GM19023 (cell line): Measurements from ENCODE around the gene OR6C74.

Experiments used
- ATAC-seq: cut with Tn5 transposase; IDR thresholded peaks from one replicate; pipeline ENCODE4 v1.9.1; 2021; ENCODE audit warnings: mild to moderate bottlenecking, moderate library complexity; ENCODE audit not compliant: unreplicated experiment

OR6C74 gene

DNA sequence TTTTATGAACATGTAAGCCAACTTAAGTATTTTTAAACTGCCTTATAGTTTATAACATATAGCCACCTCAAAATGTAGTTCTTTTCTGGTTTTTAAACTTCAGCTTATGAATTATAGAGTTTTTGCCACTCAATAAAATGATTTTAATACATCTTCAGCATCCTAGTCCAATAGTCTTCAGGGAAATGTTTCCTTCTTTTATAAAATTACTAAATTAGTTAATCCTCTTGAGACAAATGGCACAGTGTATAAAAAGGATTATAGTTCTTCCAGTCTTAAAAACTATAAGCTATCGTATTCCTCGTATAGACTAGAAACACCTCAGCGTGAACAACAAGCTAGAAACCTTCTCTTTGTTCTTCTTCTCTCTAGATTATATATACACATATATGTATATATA lies at the start of gene OR6C74:
Gene OR6C74 (plus strand): TSS at position 301 of the 400 bp plus-strand sequence. CDS start 2,679 bp downstream, outside the sequence.
- ATAC-seq = no peak

GRCh38 chr12:55220725-55221124 lies 23.7 kb upstream of the OR6C74 start, which contains the start of gene OR10A7:
Gene OR10A7, plus strand, starts transcription at chr12:55221025. Its CDS starts 0 bp downstream, at chr12:55221025.
- ATAC-seq = no peak

GRCh38 chr12:55226523-55226922 lies 17.9 kb upstream of the OR6C74 start:
- ATAC-seq = no peak

DNA sequence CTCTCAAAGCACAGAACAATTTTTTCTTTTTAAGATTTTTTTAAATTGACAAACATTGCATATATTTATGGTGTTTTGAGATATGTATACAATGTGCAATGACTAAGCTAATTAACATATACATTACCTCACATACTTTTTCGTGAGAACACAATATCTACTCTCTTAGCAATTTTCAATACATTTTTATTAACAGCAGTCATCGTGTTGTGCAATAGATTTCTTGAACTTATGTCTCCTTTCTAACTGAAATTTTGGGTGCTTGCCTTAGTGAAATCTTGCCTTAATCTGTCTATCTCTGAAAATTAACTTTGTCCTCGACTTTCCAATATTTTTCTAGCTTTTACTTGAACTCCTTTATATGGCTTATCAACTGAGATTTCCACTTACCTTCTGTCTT lies 16.8 kb upstream of the OR6C74 start:
- no peak for ATAC-seq

- no peak for ATAC-seq
These were observed 1.8 kb downstream of the OR6C74 start for GRCh38 chr12:55246159-55246558.

DNA sequence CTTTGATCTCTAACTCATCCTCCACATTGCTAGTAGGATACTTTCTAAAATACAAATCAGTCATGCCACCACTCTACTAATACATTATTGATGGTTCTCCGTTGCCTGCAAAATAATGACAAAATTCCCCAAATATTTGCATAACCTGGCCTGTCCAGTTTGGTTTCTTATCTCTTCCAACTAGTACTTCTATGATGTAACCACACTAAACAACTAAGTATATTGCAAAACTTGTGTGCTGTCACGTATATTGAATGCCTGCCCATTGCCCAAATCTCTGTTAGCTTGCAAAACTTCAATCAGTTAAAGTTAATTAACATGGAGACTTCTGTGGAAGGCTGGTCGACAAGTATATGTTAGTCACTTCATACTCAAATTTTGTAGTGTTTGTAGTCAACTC lies 6.5 kb downstream of the OR6C74 start:
- ATAC-seq = no peak

GRCh38 chr12:55253281-55253680 lies 8.9 kb downstream of the OR6C74 start:
- ATAC-seq = no peak

DNA sequence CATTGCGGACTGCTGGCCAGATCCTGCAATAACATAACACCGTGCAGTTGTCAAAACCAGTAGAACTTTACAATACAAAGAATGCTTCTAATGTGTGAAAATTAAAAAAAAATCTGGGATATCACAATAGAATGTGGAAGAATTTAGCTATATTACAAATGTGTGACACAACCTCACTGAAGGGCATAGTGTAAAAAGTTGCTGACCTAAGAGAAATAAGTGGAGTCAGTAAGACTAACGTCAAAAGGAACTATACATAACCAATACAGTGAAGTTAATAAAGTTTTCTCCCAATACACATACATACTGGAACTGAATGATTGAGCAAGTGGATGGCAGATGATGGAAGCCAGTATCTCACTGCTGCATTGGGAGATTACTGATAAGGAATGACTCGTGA lies 12.4 kb downstream of the OR6C74 start:
- no peak for ATAC-seq

DNA sequence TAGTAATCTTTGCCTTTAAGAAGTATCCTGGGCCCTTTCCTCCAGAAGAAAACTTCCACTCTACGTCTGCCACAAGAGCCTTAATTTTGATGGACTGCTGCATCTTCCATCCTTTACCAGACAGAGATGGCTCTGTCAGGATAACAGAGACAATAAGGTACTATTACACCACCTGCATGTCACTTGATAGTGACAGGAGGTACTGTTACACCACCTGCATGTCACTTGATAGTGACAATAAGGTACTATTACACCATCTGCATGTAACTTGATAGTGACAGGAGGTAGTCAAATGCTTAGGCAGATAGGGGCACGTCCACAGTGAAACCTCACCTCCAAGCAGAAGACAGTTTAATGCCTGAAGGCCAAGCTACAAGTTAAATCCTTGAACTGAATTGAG lies 13.9 kb downstream of the OR6C74 start:
- no peak for ATAC-seq

DNA sequence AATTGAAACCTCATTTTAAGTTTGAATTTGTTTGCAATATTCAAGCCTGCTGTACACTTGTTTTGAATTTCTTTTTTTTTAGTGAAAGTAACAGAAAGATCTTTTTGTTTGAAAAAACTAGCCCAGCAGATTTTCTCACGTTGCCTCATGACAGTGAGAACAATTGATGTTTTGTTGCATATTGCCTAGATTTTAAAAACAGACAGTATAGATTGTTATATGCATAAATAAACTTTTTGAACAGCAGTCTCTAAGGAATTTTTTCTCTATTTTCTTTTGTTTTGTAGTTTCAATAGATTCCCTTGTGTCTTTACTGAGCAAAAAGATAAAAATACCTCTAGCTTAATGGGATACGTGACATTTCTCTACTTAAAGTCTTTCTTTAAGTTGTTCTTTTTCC lies 36.6 kb downstream of the OR6C74 start:
- ATAC-seq = no peak

DNA sequence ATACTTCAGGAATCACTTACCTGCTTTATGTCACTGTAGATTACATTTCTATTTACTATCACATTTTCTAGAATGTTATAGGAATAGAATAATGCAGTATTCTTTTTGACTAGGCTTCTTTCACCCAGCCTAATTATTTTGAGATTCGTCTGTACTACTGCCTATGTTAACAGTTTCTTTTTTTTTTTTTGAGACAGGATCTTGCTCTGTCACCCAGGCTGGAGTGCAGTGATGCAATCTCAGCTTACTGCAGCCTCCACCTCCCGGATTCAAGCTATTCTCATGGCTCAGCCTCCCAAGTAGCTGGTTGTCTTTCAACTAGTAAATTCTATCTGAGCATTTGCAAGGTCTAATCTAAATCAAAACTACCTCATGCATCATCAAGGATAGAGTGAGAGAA lies 45.6 kb downstream of the OR6C74 start:
- ATAC-seq = no peak
